ENCODE data around the gene LMX1B.

LMX1B gene

DNA sequence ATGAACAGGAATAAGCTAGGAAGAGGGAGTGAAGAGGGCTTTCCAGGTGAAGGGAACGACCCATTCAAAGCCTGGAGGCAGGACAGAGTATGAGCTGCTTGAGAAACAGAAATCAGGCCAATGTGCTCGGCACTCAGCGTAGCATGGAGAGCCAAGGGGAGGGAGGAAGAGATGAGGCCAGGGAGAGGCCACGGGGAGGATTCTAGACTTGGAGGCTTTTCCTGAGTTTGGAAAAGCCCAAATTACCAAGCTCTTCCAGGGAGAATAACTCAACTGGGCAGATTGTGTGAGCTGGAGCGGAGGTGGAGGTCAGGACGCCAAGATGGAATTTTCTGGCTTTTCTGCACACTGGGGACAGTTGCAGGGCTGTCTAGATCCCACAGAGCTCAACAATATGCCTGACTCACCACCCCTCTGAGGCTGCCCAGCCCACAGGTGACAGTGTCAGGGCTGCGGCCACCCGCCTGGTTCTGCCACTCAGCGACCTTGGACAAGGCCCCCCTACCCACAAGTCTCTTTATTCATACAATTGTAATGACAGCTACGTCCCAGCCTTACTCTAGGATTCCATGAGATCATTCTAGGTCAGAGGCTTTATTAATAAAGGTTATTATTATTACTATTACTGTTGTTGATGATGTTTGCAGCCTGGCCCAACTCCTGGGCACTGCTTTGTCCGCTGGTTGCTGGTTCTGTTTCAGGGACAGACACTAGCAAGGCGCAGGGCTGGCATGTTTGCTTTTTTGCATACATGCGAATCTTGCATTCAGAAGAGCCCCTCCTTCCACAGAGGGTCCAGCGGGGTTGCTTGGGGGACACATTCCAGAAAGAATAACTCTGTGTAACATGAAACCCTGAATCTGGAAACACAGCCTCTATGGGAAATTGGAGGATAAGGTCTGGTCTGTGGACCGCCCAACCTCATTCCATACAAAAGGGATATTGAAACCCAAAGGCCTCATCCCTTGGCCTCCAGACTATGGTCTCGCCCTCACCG is 9.4 kb upstream of the LMX1B start:
- DNase-seq (ENCODE audit: low read depth) = no peak

DNA sequence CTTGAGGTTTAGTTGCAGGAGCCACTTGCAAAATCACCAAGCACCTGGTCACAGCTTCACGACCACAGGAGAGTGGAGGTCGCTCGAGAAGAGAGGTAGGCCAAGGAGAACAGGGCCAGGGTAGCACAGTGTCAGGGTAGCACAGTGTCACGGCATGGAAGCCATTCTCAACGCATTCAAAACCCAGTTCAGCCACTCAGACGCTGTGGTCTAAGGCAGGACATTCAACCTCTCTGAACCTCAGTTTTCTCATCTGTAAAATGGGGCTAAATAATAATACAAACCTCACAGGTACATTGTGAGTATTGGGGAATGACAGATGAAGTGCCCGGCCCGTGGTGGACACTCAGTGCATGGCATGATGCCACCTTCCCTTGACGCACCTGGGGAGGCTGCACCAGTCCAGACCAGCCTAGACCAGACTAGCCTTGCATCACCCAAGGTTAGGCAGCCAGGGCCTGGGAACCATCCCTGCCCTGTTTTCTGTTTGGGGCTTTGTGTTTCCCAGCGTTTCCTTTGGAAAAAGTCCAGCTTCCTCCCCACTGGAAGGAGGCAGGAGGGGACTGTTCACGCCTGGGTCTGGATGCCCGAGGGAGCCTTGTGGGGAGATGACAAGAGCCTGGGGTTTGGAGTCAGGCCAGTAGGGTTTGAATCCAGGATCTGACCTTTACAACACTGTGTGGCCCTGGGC is 7.8 kb upstream of the LMX1B start:
- no peak for DNase-seq (ENCODE audit: low read depth)

DNA sequence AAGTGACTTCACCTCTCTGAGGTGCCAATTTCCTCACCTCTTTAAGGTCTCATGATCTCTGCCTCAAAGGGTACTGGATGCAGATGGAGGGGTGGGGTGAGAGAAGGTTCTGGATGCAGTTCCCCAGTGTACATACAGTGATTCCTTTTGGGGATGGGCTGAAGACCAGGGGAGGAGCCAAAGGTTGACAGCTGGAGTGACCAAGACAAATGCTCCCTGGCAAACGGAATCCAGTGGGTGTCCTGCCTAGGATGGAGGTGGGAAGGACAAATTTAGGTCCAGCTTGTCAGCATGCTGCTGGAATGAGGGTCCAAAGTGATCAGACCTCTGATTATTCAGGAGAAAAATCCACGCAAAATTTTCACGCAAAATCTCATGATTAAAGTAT is 7.3 kb upstream of the LMX1B start:
- DNase-seq (ENCODE audit: low read depth) = no peak

DNA sequence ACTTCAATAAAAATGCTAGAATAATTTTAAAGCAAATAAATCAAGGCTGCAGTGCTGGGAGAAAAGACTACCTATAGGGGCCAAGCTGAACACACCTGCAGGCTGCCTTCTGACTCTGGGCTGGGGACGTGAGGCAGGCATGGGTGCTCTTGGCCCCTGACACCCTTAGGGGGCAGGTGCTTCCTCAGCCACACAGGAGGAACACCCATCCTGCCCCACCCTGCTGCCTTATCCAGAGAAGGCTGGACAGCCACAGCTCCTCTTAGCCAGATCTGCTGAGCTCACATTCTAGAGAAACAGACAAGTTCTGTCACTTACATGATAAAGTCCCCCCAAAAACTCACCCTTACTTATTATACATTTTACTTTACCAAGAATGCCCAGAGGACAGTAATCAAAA is 6.6 kb upstream of the LMX1B start:
- DNase-seq (ENCODE audit: low read depth) = no peak

DNA sequence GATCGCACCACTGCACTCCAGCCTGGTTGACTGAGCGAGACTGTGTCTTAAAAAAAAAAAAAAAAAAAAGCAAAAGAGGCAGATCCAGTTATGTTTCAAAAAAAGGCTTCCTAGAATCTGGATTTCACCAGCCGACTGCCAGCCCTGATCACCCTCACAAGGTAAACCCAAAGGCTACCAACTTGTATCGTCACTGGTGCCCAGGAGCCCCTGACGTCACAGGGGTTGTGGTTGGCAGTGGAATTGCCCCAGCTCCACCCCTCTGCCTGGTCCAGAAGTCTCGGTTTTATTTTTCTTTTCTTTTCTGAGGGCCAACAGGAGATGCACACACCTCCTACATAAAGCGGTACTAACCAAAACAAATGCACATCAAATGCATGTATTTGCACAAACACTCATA is 6.0 kb upstream of the LMX1B start:
- DNase-seq (ENCODE audit: low read depth) = no peak

DNA sequence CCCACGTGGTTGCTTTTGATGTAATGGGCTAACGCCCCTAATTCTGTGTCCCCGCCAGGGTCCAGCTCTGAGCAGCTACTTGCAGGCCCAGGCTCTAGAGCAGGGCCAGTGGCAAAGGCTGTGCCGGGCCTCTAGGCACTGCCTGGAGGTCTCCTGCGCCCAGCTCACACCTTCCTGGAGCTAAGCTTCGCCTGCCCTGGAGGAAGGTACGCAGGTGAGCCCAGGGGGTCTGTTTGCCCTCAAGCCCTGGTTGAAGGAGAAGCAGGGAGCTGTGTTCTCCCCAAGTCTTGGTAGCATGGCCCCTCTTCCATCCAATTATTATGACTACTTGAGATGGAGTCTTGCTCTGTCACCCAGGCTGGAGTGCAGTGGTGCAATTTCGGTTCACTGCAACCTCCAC is 5.2 kb upstream of the LMX1B start:
- DNase-seq (ENCODE audit: low read depth) = no peak

DNA sequence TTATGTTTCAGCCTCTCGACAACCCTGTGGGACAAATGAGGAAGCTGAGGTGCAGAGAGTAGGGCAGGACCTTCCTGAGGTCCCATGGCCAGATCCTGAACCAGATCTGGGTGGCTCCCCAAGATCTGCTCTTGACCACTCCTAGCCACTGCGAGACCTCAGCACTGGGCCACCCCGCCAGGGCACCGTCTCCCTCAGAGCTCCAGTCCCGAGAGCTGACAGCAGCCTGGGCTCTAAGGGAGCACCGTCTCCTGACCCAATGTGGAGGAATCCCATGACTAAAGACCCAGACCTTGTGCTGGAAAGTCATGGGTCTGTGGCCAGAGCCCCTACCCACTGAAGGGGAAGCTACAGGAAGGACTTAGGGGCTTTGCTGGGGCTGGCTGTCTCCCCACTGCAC is 4.5 kb upstream of the LMX1B start:
- no peak for DNase-seq (ENCODE audit: low read depth)

DNA sequence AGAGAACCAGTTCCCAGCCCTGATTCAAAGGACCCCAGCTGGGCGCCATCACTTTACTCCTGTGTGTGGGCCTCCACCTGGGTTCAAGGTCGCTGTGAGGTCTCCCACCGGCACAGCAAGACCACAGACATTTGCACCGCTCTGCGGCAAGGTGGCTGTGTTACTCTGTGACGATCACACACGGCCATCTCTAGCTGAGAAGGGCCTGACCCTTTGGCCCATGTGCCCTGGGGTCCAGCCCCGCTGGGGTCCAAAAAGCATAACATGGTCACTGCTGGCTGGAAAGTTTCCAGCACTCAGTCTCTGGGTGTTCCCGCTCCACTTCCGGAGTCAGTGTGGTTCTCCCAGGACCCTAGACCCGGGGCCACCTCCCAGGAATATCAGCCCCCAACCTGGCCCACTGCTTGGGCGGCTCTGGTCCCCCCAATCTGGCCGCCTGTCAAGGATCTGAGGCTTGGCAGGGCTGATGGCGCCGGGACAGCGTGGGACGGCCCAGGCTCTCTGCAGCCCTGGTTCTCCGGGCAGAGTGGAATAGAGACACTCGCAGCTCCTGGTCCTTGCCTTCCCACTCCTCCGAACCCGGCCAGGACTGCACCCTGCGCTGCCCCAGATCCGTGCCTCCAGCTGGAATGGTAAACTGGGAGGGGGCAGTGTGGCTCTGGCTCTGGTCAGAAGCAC is 3.9 kb upstream of the LMX1B start:
- DNase-seq (ENCODE audit: low read depth) = no peak

DNA sequence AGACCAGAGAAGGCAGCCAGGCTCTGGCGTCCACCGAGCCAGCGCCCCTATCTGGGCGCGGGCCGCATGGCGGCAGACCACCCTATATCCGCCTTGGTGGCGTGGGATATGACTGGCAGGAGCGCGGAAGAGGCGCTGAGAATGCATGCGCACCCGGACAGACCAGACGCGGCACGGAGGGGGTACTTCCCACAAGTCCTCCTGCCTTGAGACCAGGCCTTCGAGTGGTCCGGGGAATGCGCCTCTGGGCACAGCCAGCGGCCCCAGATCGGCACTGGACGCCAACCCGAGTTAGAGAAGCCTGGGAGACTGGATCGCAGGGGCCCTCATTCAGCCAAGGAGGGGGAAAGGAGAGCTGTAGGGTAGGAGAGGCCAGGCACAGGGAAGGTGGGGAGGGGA is 2.5 kb upstream of the LMX1B start:
- DNase-seq (ENCODE audit: low read depth) = no peak

DNA sequence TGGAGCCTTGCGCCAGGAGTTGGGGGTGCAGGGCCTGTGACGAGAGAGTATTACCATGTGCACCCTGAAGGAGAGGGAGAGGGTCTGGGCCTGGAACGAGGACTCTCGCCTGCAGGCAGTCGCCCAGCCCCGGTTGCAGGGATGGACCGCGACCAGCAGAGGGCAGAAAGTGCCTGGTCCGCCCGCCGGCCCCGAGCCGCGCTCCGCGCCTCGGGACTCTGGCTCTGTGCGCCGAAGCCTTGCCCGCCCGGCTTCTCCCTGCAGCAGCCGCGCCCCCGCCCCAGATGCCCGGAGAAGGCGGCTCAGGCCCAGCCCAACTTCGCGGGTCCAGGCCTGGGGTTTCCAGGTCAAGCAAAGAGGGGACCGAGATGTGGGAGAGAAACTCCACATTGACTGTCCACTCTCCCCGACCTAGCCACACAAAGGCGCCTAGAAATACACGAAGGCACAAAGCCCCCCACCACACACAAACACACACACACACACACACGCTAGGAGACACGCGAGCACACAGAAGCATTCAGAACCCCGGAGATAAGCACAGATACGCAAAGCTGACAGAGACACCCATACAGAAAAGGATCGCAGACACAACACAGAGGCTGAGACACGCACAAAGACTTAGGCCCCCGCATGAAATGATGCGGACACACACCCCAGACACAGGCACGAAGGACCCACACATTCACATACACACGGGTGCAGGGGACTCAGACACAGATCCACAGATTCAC is 2.0 kb upstream of the LMX1B start:
- peak; percentile 58 for DNase-seq (ENCODE audit: low read depth)

DNA sequence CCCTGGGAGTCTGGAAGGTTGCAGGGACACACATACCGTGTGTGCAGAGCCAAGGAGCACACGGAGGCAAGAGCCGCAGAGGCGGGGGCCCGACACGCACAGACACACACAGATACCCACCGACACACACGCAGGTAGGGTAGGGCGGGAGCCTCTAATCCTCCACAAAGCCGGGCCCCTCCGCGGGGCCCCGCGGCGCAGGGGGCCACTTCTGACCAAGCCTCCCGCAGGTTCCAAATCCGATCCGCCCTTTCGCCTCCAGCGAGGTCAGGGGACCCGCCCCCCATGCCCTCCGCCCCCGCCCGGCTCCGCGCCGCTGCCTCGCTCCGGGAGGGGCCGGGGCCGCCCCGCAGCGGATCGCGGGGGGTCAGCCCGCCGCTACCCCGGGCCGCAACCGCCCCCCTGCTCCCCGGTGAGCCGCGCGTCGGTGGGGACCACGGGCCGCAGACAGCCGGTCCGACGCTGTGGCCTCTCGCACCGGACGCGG is 1.4 kb upstream of the LMX1B start:
- DNase-seq (ENCODE audit: low read depth) = no peak

DNA sequence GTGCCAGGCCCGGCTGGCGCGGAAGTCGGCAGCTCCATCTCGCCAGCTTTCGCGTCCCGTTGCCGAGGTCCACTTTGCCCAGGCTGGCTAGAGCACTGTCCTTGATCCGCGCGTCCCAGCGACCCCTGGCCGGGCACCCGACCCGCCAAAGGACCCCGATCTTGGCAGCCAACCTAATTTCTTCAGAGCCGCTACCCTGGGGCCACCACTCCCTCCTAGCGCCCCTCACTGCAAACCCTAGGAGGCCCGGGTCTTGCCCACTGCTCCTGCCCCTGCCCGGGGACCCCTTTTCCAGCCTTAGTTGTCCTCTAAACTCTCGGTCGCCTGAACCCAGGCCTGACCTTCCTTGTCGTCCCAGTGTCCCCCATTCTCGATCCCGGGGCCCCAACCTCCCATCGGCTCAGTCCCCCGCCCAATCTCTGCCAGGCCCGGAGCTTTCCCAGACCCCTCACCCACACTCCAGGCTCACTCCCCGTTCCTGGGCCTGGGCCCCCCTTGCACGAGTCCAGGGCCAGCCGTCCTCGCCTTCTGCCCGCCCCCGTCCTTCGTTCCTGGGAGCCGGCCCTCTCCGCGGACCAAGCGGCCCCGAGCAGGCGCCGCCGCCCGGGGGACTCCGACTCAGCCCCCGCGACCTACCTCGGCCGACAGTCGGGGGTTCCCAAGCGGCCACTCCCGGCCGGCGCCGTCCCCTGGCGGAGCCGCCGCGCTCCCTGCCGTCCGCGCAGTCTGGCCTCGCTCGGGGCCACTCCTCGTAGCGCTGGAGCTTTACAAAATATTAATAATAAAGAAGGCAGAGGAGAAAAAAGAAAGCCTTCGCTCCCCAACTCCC is 701 bp upstream of the LMX1B start:
- DNase-seq (ENCODE audit: low read depth) = no peak

DNA sequence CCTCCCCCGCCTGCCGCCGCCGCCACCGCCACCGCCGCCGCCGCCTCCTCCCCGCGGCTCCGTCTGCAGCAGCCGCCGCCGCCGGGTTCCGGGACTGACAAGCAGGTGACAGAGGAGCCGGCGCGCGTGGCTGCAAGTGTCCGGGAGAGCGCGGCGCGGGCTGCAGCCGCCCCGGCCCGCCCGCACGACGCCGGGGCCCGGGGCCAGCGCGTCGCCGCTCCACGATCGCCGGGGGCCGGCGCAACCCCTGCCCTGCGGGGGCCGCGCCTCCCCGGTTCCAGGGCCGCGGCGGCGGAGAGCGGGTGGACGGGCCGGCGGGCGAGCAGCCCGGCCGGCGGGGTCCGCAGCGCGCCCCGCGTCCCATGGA is 343 bp downstream of the LMX1B start:
- DNase-seq (ENCODE audit: low read depth) = no peak

DNA sequence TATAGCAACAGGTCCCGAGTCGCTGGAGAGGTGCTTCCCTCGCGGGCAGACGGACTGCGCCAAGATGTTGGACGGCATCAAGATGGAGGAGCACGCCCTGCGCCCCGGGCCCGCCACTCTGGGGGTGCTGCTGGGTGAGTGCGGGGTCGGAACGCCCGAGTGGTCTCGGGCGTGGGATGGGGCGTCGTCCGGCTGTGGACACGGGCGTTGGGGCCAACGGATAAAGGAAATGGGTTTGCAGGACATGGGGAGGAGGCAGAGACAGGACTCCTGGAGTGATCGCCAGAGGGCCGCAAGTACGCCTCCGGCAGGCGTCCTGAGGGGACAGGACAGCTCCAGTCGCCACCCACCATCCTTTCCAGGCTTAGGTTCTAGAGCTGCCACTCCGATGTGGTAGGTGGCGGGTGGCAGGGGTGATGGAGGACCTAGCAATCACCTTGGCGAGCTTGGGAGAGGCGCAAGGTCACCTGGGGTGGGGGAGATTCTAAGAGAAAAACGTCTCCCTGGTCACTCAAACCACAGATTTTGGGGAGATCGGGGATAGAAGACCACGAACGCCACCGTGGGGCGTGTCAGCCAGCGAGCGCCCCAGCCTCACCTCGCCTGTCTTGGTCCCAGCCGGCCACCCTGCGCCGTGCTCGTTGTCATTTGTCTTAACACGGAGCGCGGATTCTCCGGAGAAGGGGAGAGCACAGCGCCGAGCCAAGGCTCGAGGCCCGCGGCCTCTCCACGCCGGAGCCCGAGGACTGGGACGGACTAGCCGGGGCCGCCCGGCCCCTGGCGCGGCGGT is 922 bp downstream of the LMX1B start:
- DNase-seq (ENCODE audit: low read depth) = no peak

DNA sequence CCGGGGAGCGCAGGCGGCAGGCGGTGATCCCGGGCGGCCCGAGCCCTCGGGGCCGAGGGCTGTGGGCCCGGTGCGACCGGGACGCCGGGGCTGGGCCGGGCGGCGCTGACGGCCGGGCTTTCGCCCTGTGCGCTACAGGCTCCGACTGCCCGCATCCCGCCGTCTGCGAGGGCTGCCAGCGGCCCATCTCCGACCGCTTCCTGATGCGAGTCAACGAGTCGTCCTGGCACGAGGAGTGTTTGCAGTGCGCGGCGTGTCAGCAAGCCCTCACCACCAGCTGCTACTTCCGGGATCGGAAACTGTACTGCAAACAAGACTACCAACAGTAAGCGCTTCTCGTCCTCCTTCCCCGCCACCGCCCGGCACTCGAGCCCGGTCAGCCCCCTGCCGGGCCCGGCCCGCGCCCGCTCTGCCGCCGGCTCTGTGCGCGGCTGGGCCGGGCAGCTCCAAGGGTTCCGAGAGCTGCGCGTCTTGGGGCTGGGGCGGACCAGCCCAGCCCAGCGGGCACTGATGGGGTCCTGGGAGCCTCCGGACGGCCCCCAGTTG is 1.6 kb downstream of the LMX1B start:
- no peak for DNase-seq (ENCODE audit: low read depth)

DNA sequence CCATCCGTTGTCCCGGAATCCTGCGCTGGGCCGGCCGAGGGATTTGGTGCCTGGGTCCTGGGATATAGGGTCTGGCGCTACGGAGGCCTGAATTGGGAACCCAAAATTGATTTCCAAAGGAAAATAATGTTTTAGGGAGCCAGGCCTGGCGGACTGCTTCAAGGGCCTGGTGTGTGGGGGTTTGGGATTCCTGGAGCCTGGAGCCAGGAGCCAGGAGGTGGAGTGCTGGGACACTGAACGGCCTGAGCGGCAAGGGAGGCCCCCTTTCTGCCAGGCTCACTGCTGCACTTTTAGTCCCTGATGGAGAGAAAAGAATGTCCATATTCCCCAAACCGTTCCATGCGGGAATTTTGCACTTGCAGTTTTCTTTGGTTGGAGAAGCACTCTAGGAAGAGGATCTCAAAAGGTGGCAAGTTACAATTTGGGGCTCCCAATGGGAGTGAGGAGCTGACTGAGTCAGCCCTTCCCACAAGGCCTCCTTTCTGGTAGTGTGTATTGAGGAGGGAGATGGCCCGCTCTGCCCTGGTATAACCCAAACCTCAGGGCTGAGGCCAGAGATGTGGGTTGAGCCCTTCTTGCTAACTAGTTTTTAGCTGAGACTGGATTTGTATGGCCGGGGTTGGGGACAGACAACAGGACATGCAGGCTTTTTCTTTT is 2.2 kb downstream of the LMX1B start:
- no peak for DNase-seq (ENCODE audit: low read depth)

DNA sequence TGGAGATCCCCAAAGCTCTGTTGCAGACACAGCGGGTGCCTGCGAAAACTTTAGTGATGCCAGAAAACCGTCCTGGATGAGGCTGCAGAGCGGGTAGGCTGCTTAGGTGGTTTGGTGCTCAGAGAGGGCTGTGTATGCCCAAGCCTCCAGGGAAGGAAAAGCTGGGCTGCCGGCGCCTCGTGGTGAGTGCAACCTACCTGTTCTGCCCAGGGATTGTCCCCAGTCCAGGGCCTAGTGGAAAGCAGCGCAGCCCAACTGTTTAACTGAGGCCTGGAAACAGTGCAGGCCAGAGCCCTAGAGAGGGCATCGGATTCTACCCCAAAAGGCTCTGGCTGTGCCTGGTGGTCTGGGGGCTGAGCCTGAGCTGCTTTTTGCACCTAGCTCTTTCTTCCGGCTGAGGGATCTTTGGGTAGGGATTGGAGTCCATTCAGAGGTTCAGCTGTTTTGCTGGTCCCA is 2.8 kb downstream of the LMX1B start:
- DNase-seq (ENCODE audit: low read depth) = no peak

DNA sequence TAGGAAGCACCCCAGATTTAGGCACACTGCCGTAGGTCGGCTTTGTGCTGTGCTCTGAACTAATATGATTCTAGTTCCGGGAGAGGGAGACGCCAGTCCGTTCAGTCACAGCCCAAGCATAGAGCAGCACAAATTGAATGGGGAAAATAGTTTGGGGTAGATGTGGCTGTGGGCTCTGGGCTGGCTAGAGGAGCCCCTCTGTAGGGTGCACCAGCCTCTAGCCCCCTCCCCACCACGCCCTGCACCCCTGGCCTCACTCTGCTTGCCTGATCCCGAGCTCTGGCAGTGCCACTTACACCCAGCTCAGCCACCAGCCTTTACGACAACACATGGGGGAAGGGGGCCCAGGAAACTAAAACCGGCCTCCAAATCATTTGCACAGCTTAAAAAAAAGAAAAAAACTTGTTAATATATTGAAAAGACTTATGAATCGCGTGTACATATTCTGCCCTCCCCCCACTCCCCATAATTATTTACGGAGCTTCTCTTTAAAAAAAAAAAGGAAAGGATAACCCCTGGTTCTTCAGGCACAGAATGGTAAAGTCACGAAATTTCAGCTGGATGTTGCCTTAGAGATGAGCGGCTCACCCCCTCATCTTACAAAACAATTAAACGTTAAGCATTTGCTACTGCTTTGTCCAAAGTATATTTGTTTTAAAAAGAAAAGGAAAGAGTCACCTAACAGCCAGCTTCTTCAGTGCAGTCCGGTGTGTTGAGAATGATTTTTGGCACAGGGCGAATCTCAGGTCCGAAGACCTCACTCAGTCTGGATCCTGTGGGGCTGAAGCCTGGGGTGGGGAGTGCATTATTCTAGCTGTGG is 3.5 kb downstream of the LMX1B start:
- DNase-seq (ENCODE audit: low read depth) = no peak

DNA sequence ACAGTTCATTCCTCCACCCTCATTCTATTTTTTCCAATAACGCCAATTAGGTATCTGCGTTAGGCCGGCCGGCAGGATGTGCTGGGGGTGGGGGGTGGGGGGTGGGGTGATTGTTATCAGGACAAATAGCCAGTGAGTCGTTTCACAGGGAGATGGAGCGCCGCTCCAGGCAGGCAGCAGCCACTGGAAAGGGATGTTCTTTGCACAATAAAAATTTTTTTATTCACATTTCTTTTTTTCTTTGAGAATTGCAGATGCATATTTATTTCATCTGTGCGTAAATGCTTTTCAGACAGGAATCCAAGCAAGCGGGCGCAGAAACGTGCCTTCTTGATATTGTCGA is 4.1 kb downstream of the LMX1B start:
- no peak for DNase-seq (ENCODE audit: low read depth)

Data from EH (cell line).